Measurements from ENCODE around the gene TMEM121B.

The TMEM121B gene

DNA sequence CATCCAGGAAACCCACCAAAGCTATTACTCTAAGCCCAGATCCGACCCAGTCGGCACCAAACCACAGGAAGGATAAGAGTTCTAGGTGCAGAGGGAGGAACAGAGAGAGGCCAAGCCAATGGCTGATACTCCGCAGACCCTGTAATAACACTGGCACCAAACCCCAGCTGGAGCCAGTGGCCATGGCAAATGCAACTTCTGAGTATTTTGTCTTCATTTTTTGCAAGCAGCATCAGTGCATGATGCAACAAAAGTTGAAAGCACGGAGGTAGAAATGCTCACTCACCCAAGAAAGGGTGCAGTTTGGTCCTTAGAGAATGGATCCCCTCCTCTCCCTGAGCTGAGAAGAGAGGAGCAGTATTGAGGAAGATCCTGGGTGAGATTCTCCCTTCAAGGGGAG lies 2.8 kb downstream of the TMEM121B start:
- H3K4me1 ChIP-seq (ENCODE audit: insufficient read depth, low read length, poor library complexity, severe bottlenecking) = peaks cover 47% of the 10 kb centered on the region
- H4K20me1 ChIP-seq (ENCODE audit: insufficient read depth, low read length, poor library complexity, severe bottlenecking) = no peaks in the 10 kb centered on the region
- peaks cover 21% of the 10 kb centered on the region; the same call in 1 of the 2 replicates for H3F3A ChIP-seq (ENCODE audit: low read depth)
- peak overlapping the region; percentile 57 for H3K9ac ChIP-seq (ENCODE audit: low read depth, low read length, poor library complexity, severe bottlenecking)
- peak overlapping the region; percentile 79 for H3K4me2 ChIP-seq (ENCODE audit: low read depth, low read length, poor library complexity, severe bottlenecking)
- no peaks in the 10 kb centered on the region for H3K9me3 ChIP-seq (ENCODE audit: insufficient read depth, low read depth, low read length)
- H3K79me2 ChIP-seq (ENCODE audit: insufficient read depth, low read length) = no peaks in the 10 kb centered on the region
- H3K4me3 ChIP-seq (ENCODE audit: low read length, poor library complexity, severe bottlenecking) = peak overlapping the region; percentile 56
- no peak for TF ChIP-seq EZH2phosphoT487 (IDR thresholded peaks at IDR 0.05; ENCODE audit: borderline replicate concordance)
- TF ChIP-seq, protein P1, sequence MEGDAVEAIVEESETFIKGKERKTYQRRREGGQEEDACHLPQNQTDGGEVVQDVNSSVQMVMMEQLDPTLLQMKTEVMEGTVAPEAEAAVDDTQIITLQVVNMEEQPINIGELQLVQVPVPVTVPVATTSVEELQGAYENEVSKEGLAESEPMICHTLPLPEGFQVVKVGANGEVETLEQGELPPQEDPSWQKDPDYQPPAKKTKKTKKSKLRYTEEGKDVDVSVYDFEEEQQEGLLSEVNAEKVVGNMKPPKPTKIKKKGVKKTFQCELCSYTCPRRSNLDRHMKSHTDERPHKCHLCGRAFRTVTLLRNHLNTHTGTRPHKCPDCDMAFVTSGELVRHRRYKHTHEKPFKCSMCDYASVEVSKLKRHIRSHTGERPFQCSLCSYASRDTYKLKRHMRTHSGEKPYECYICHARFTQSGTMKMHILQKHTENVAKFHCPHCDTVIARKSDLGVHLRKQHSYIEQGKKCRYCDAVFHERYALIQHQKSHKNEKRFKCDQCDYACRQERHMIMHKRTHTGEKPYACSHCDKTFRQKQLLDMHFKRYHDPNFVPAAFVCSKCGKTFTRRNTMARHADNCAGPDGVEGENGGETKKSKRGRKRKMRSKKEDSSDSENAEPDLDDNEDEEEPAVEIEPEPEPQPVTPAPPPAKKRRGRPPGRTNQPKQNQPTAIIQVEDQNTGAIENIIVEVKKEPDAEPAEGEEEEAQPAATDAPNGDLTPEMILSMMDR (conservative IDR thresholded peaks at IDR 0.05; ENCODE audit: low read length) = no peak
- H3K36me3 ChIP-seq (ENCODE audit: insufficient read depth, low read length) = no peaks in the 10 kb centered on the region
- no peaks in the 10 kb centered on the region for H3K27me3 ChIP-seq (ENCODE audit: insufficient read depth, low read length, poor library complexity, severe bottlenecking)
- no peak overlapping the region for H2AFZ ChIP-seq (ENCODE audit: low read length)
- no peaks in the 10 kb centered on the region for H3K9me2 ChIP-seq (replicated peaks; ENCODE audit: low read depth, low read length)

GRCh38 chr22:17117890-17118289 lies 3.3 kb downstream of the TMEM121B start:
- H3K4me1 ChIP-seq (ENCODE audit: insufficient read depth, low read length, poor library complexity, severe bottlenecking) = peaks cover 47% of the 10 kb centered on the region
- H2AFZ ChIP-seq (ENCODE audit: low read length) = no peak overlapping the region
- H3K9me2 ChIP-seq (replicated peaks; ENCODE audit: low read depth, low read length) = no peaks in the 10 kb centered on the region
- no peaks in the 10 kb centered on the region for H3K27me3 ChIP-seq (ENCODE audit: insufficient read depth, low read length, poor library complexity, severe bottlenecking)
- no peak for TF ChIP-seq EZH2phosphoT487 (IDR thresholded peaks at IDR 0.05; ENCODE audit: borderline replicate concordance)
- TF ChIP-seq, protein P1 (conservative IDR thresholded peaks at IDR 0.05; ENCODE audit: low read length) = no peak
- peak overlapping the region; percentile 56 for H3K4me3 ChIP-seq (ENCODE audit: low read length, poor library complexity, severe bottlenecking)
- no peaks in the 10 kb centered on the region for H3K36me3 ChIP-seq (ENCODE audit: insufficient read depth, low read length)
- H3F3A ChIP-seq (ENCODE audit: low read depth) = peaks cover 21% of the 10 kb centered on the region; the same call in 1 of the 2 replicates
- peak overlapping the region; percentile 79 for H3K4me2 ChIP-seq (ENCODE audit: low read depth, low read length, poor library complexity, severe bottlenecking)
- H3K9ac ChIP-seq (ENCODE audit: low read depth, low read length, poor library complexity, severe bottlenecking) = peak overlapping the region; percentile 57
- no peaks in the 10 kb centered on the region for H3K79me2 ChIP-seq (ENCODE audit: insufficient read depth, low read length)
- no peaks in the 10 kb centered on the region for H4K20me1 ChIP-seq (ENCODE audit: insufficient read depth, low read length, poor library complexity, severe bottlenecking)
- H3K9me3 ChIP-seq (ENCODE audit: insufficient read depth, low read depth, low read length) = no peaks in the 10 kb centered on the region

GRCh38 chr22:17117400-17117799 lies 3.8 kb downstream of the TMEM121B start:
- peak overlapping the region; percentile 56 for H3K4me3 ChIP-seq (ENCODE audit: low read length, poor library complexity, severe bottlenecking)
- no peaks in the 10 kb centered on the region for H3K36me3 ChIP-seq (ENCODE audit: insufficient read depth, low read length)
- H3K4me2 ChIP-seq (ENCODE audit: low read depth, low read length, poor library complexity, severe bottlenecking) = peak overlapping the region; percentile 79
- H3K27me3 ChIP-seq (ENCODE audit: insufficient read depth, low read length, poor library complexity, severe bottlenecking) = no peaks in the 10 kb centered on the region
- no peaks in the 10 kb centered on the region for H3K79me2 ChIP-seq (ENCODE audit: insufficient read depth, low read length)
- H4K20me1 ChIP-seq (ENCODE audit: insufficient read depth, low read length, poor library complexity, severe bottlenecking) = no peaks in the 10 kb centered on the region
- no peaks in the 10 kb centered on the region for H3K9me2 ChIP-seq (replicated peaks; ENCODE audit: low read depth, low read length)
- TF ChIP-seq, protein P1 (conservative IDR thresholded peaks at IDR 0.05; ENCODE audit: low read length) = no peak
- TF ChIP-seq EZH2phosphoT487 (IDR thresholded peaks at IDR 0.05; ENCODE audit: borderline replicate concordance) = no peak
- H3K9ac ChIP-seq (ENCODE audit: low read depth, low read length, poor library complexity, severe bottlenecking) = peak overlapping the region; percentile 57
- H3F3A ChIP-seq (ENCODE audit: low read depth) = peaks cover 21% of the 10 kb centered on the region; the same call in 1 of the 2 replicates
- H3K4me1 ChIP-seq (ENCODE audit: insufficient read depth, low read length, poor library complexity, severe bottlenecking) = peaks cover 47% of the 10 kb centered on the region
- H3K9me3 ChIP-seq (ENCODE audit: insufficient read depth, low read depth, low read length) = no peaks in the 10 kb centered on the region
- no peak overlapping the region for H2AFZ ChIP-seq (ENCODE audit: low read length)
